Uterus (tissue), 4 donors: ENCODE measurements around the gene MPZL3. TPM values are rescaled to one million over a fixed set of nuclear protein-coding genes. Genes with fewer than 3 reads are reported as not detected.

Experiments
- DNase-seq, 2 donors: peaks; one replicate each; pipeline ENCODE4 v3.0.0-alpha.2; 2019 to 2020
- H3K27ac ChIP-seq, 2 donors: fragments of 200-600 bp; sonication (generic); 1 replicate in 1 of 2; 2 replicates in 1 of 2; pipeline ENCODE4 v1.5.1; 2016 to 2018
- H3K27me3 ChIP-seq, 2 donors: fragments of 200-600 bp; sonication (generic); one replicate each; pipeline ENCODE4 v1.5.1; 2018 to 2019; ENCODE audit warnings: control low read depth in 1 of 2
- H3K36me3 ChIP-seq, 2 donors: fragments of 200-600 bp; sonication (generic); one replicate each; pipeline ENCODE4 v1.5.1; 2019; ENCODE audit warnings: control low read depth in 1 of 2
- H3K4me1 ChIP-seq, 2 donors: fragments of 200-600 bp; sonication (generic); one replicate each; pipeline ENCODE4 v1.5.1; 2018 to 2019; ENCODE audit warnings: control low read depth in 1 of 2
- H3K4me3 ChIP-seq, 2 donors: fragments of 200-600 bp; sonication (generic); 1 replicate in 1 of 2; 2 replicates in 1 of 2; pipeline ENCODE4 v1.5.1; 2018 to 2019; ENCODE audit warnings: mild to moderate bottlenecking in 1 of 2
- H3K9me3 ChIP-seq, 2 donors: fragments of 200-600 bp; sonication (generic); one replicate each; pipeline ENCODE4 v1.5.1; 2019; ENCODE audit warnings: control low read depth in 1 of 2
- POLR2A ChIP-seq, 2 donors: fragments of 450-650 bp; IDR thresholded peaks; one replicate each; pipeline ENCODE4 v1.6.1; 2016; ENCODE audit warnings: antibody characterized with exemption in 2 of 2, mild to moderate bottlenecking in 1 of 2, moderate library complexity in 1 of 2
- intact Hi-C: fragments of 100-400 bp; cut with DNase I; formaldehyde crosslinking; loops from one replicate; pipeline ENCODE4 v1.15.1; 2023; ENCODE audit warnings: low total_unique reads
- total RNA-seq, 4 donors: library from RNA; depleted of rRNA in 3 of 4; stranded (reverse); fragments of >200 nt in 3 of 4; gene quantifications; one replicate each; pipeline versions ENCODE4 v1.1.0 to v1.2.4, GENCODE V29; 2014 to 2023
- TF ChIP-seq, protein P1 (sequence below), 4 experiments: fragments of 200-600 bp in 2 of 4; fragments of 450-650 bp in 2 of 4; sonication (generic) in 2 of 4; IDR thresholded peaks; one replicate each; pipeline ENCODE4 v1.5.1; 2016 to 2019; ENCODE audit warnings: antibody characterized with exemption in 4 of 4, mild to moderate bottlenecking in 2 of 4, moderate library complexity in 1 of 4
- donor health status: DM: yes; HTN: yes; CAD: no.

Gene MPZL3
- total RNA-seq, 4 donors from 2014 or later: 0.26 to 8.3 (median 3.3) TPM

DNA sequence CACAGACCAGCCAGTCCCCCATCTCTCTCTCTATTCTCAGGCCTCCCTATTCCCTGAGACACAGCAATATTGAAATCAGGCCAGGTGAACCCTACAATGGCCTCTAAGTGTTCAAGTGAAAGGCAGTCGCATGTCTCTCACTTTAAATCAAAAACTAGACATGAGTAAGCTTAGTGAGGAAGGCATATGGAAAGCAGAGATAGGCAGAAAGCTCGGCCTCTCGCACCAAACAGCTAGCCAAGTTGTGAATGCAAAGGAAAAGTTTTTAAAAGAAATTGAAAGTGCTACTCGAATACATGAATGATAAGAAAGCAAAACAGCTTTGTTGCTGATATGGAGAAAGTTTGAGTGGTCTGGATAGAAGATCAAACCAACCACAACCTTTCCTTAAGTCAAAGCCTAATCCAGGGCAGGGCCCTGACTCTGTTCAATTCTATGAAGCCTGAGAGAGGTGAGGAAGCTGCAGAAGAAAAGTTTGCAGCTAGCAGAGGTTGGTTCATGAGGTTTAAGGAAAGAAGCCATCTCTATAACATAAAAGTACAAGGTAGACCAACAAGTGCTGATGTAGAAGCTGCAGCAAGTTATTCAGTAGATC, 31.7 kb upstream of the MPZL3 start:
- H3K4me1 ChIP-seq: no peaks in the 10 kb centered on the region
- no peak overlapping the region for H3K27ac ChIP-seq
- DNase-seq: no peak
- no peaks in the 10 kb centered on the region for H3K9me3 ChIP-seq
- H3K27me3 ChIP-seq: no peaks in the 10 kb centered on the region
- no peak overlapping the region for H3K4me3 ChIP-seq
- intact Hi-C loops: no loop called here
- H3K36me3 ChIP-seq: no peaks in the 10 kb centered on the region
- no peak for TF ChIP-seq POLR2A (IDR thresholded peaks at IDR 0.05)
- TF ChIP-seq, protein P1, sequence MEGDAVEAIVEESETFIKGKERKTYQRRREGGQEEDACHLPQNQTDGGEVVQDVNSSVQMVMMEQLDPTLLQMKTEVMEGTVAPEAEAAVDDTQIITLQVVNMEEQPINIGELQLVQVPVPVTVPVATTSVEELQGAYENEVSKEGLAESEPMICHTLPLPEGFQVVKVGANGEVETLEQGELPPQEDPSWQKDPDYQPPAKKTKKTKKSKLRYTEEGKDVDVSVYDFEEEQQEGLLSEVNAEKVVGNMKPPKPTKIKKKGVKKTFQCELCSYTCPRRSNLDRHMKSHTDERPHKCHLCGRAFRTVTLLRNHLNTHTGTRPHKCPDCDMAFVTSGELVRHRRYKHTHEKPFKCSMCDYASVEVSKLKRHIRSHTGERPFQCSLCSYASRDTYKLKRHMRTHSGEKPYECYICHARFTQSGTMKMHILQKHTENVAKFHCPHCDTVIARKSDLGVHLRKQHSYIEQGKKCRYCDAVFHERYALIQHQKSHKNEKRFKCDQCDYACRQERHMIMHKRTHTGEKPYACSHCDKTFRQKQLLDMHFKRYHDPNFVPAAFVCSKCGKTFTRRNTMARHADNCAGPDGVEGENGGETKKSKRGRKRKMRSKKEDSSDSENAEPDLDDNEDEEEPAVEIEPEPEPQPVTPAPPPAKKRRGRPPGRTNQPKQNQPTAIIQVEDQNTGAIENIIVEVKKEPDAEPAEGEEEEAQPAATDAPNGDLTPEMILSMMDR (IDR thresholded peaks at IDR 0.05): no peak

DNA sequence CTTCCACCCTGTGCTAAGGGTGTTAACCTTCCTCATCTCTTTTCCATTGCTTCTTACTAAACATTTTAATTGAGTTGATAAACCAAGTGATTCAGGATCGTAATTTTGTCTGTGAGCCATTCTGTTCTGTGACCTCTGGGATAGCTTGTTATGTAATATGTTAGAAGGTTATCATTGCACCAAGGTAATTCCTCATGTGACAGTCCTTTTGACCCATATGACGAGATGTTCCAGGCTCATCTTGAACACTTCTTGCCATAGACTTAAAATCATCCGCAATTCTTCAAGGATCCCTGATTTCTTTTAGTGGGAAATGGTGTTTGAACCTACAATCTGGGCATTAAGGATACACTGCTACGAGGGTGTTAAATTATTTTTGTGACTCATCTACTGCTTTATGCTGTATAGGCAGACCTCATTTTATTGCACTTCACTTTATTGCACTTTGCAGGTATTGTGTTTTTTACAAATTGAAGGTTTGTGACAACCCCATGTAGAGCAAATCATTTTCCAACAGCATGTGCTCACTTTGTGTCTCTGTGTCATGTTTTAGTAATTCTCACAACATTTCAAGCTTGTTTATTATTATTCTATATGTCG, 31.0 kb upstream of the MPZL3 start:
- Histone ChIP-seq H3K4me1 (no peaks in the 10 kb centered on the region), H3K27me3 (no peaks in the 10 kb centered on the region), H3K9me3 (no peaks in the 10 kb centered on the region), H3K36me3 (no peaks in the 10 kb centered on the region), H3K4me3 (no peak overlapping the region), H3K27ac (no peak overlapping the region)
- intact Hi-C loops: no loop called here
- TF ChIP-seq, protein P1 (IDR thresholded peaks at IDR 0.05): no peak
- no peak for TF ChIP-seq POLR2A (IDR thresholded peaks at IDR 0.05)
- DNase-seq: no peak

DNA sequence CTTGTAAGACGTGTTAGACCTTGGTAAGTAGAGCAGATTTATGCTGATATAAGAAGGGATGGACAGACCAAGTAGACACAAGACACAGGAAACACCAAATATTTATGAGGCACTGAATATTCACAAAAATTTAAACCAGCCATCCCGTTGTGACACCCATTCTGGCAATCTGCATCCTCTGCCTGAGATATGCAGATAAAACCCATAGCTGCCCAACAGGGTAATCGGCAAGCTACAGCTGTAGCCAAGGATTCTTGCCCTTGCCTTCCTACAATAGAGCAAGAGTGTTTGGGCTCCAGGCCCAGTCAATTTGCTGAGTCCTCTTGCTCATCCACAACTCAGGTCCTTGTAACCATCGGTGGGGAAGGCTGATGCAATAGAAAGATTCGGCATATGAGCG, 30.4 kb upstream of the MPZL3 start:
- H3K27ac ChIP-seq: no peak overlapping the region
- H3K27me3 ChIP-seq: no peaks in the 10 kb centered on the region
- H3K36me3 ChIP-seq: no peaks in the 10 kb centered on the region
- no peak overlapping the region for H3K4me3 ChIP-seq
- TF ChIP-seq, protein P1 (IDR thresholded peaks at IDR 0.05): no peak
- TF ChIP-seq POLR2A (IDR thresholded peaks at IDR 0.05): no peak
- no peaks in the 10 kb centered on the region for H3K4me1 ChIP-seq
- intact Hi-C loops: no loop called here
- H3K9me3 ChIP-seq: no peaks in the 10 kb centered on the region
- no peak for DNase-seq

DNA sequence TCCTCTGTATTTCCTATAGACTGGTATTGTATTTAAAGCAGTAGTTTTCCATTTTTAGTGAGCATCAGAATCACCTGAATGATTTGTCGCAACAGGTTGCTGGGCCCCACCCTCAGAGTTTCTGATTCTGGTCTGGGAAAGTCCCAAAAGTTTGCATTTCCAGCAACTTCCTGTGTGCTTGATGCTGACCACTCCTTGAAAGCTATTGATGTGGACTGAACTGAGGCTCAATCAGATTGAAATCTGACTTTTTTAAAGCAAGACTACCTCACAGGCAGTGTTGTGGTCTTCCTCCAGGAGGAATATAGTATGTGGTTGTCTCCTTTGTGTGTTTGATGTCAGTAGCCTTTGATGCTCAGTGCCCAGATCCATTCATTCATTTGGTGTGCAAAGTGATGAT, 29.1 kb upstream of the MPZL3 start:
- intact Hi-C loops: no loop called here
- Histone ChIP-seq H3K9me3 (no peaks in the 10 kb centered on the region), H3K4me1 (no peaks in the 10 kb centered on the region), H3K36me3 (no peaks in the 10 kb centered on the region), H3K4me3 (no peak overlapping the region), H3K27me3 (no peaks in the 10 kb centered on the region), H3K27ac (no peak overlapping the region)
- no peak for DNase-seq
- no peak for TF ChIP-seq POLR2A (IDR thresholded peaks at IDR 0.05)
- TF ChIP-seq, protein P1 (IDR thresholded peaks at IDR 0.05): no peak

DNA sequence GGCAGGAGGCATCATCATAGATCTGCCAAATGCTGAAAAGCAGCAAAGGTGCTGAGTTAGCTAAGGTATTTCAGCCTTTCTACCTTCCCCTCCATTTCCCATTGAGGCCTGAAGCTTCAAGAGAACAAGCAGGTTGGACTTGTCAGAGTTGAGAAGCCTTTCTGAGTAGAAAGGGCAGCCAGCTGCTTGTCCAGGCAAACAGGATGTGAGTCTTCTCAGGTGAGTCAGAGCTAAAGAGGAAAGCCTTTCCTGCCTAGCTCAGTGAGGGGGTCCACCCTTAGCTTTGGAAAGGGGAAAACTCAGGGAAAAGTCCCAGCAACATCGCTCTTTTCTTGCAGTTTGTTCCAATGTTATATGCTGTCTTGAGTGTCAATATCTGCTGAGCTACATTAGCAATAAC, 25.1 kb upstream of the MPZL3 start:
- Histone ChIP-seq H3K36me3 (no peaks in the 10 kb centered on the region), H3K4me3 (no peak overlapping the region), H3K4me1 (no peaks in the 10 kb centered on the region), H3K27ac (peak overlapping the region; percentile 7 to 63), H3K27me3 (peaks cover 0 to 4% of the 10 kb centered on the region in 2 donors), H3K9me3 (no peaks in the 10 kb centered on the region)
- TF ChIP-seq, protein P1 (IDR thresholded peaks at IDR 0.05): no peak
- no peak for TF ChIP-seq POLR2A (IDR thresholded peaks at IDR 0.05)
- intact Hi-C loops: no loop called here
- peak in 1 of 2 donors; percentile 22 for DNase-seq
